ENCODE data around the gene NODAL.

NODAL gene

GRCh38 chr10:70445718-70446657 is 4.5 kb upstream of the NODAL start:
- Histone ChIP-seq H4K20me1 (ENCODE audit: low read depth, low read length) (no peaks in the 10 kb centered on the region), H3K9ac (ENCODE audit: low read length) (no peak overlapping the region), H3K9me2 (replicated peaks; ENCODE audit: insufficient read depth, low read length) (no peaks in the 10 kb centered on the region), H2AFZ (ENCODE audit: low read depth, low read length, severe bottlenecking) (no peak overlapping the region), H3K27ac (ENCODE audit: low read depth, low read length) (no peak overlapping the region), H3K4me2 (ENCODE audit: low read depth, low read length, poor library complexity, severe bottlenecking) (no peak overlapping the region), H3K4me3 (ENCODE audit: insufficient read depth, low read length, poor library complexity, severe bottlenecking) (no peak overlapping the region), H3F3A (ENCODE audit: insufficient read depth) (no peaks in the 10 kb centered on the region), H3K9me3 (ENCODE audit: insufficient read depth, low read length) (no peaks in the 10 kb centered on the region), H3K79me2 (ENCODE audit: insufficient read depth, low read length) (no peaks in the 10 kb centered on the region), H3K27me3 (ENCODE audit: low read length) (no peaks in the 10 kb centered on the region), H3K36me3 (ENCODE audit: low read length) (no peaks in the 10 kb centered on the region)
- no peak for TF ChIP-seq EZH2phosphoT487 (conservative IDR thresholded peaks at IDR 0.05; ENCODE audit: low read length)
- TF ChIP-seq CTCF (IDR thresholded peaks at IDR 0.05; ENCODE audit: insufficient read depth, low read length, poor library complexity, severe bottlenecking) = no peak

GRCh38 chr10:70444744-70445143 is 3.3 kb upstream of the NODAL start:
- no peaks in the 10 kb centered on the region for H3K9me3 ChIP-seq (ENCODE audit: insufficient read depth, low read length)
- H4K20me1 ChIP-seq (ENCODE audit: low read depth, low read length) = no peaks in the 10 kb centered on the region
- H3K36me3 ChIP-seq (ENCODE audit: low read length) = no peaks in the 10 kb centered on the region
- no peaks in the 10 kb centered on the region for H3K27me3 ChIP-seq (ENCODE audit: low read length)
- H2AFZ ChIP-seq (ENCODE audit: low read depth, low read length, severe bottlenecking) = no peak overlapping the region
- H3K27ac ChIP-seq (ENCODE audit: low read depth, low read length) = no peak overlapping the region
- no peaks in the 10 kb centered on the region for H3F3A ChIP-seq (ENCODE audit: insufficient read depth)
- H3K9ac ChIP-seq (ENCODE audit: low read length) = no peak overlapping the region
- no peaks in the 10 kb centered on the region for H3K9me2 ChIP-seq (replicated peaks; ENCODE audit: insufficient read depth, low read length)
- H3K79me2 ChIP-seq (ENCODE audit: insufficient read depth, low read length) = no peaks in the 10 kb centered on the region
- no peak overlapping the region for H3K4me2 ChIP-seq (ENCODE audit: low read depth, low read length, poor library complexity, severe bottlenecking)
- TF ChIP-seq CTCF (IDR thresholded peaks at IDR 0.05; ENCODE audit: insufficient read depth, low read length, poor library complexity, severe bottlenecking) (no peak), EZH2phosphoT487 (conservative IDR thresholded peaks at IDR 0.05; ENCODE audit: low read length) (no peak)
- H3K4me3 ChIP-seq (ENCODE audit: insufficient read depth, low read length, poor library complexity, severe bottlenecking) = no peak overlapping the region

GRCh38 chr10:70442332-70442988 is 979 bp upstream of the NODAL start:
- no peaks in the 10 kb centered on the region for H3F3A ChIP-seq (ENCODE audit: insufficient read depth)
- no peaks in the 10 kb centered on the region for H3K27me3 ChIP-seq (ENCODE audit: low read length)
- H3K9ac ChIP-seq (ENCODE audit: low read length) = no peak overlapping the region
- H3K27ac ChIP-seq (ENCODE audit: low read depth, low read length) = no peak overlapping the region
- no peak overlapping the region for H3K4me2 ChIP-seq (ENCODE audit: low read depth, low read length, poor library complexity, severe bottlenecking)
- H3K4me3 ChIP-seq (ENCODE audit: insufficient read depth, low read length, poor library complexity, severe bottlenecking) = no peak overlapping the region
- H3K36me3 ChIP-seq (ENCODE audit: low read length) = no peaks in the 10 kb centered on the region
- no peak overlapping the region for H2AFZ ChIP-seq (ENCODE audit: low read depth, low read length, severe bottlenecking)
- TF ChIP-seq EZH2phosphoT487 (conservative IDR thresholded peaks at IDR 0.05; ENCODE audit: low read length) (no peak), CTCF (IDR thresholded peaks at IDR 0.05; ENCODE audit: insufficient read depth, low read length, poor library complexity, severe bottlenecking) (no peak)
- no peaks in the 10 kb centered on the region for H3K9me2 ChIP-seq (replicated peaks; ENCODE audit: insufficient read depth, low read length)
- no peaks in the 10 kb centered on the region for H3K9me3 ChIP-seq (ENCODE audit: insufficient read depth, low read length)
- no peaks in the 10 kb centered on the region for H3K79me2 ChIP-seq (ENCODE audit: insufficient read depth, low read length)
- H4K20me1 ChIP-seq (ENCODE audit: low read depth, low read length) = no peaks in the 10 kb centered on the region

Data from SU-DHL-6 (cell line).